Astrocyte (in vitro differentiated cells and primary cell): ENCODE measurements around the gene ABCA7.

Experiments
- EZH2 ChIP-seq: IDR thresholded peaks from 2 replicates; pipeline ENCODE4 v1.6.1; 2012; ENCODE audit warnings: mild to moderate bottlenecking, low read length, inconsistent platforms; ENCODE audit not compliant: insufficient read depth
- TF ChIP-seq, protein P1 (sequence below): IDR thresholded peaks from 2 replicates; pipeline ENCODE4 v1.5.1; 2011; ENCODE audit warnings: low read depth, mild to moderate bottlenecking, inconsistent platforms, low read length, moderate library complexity; ENCODE audit not compliant: insufficient read depth

DNA sequence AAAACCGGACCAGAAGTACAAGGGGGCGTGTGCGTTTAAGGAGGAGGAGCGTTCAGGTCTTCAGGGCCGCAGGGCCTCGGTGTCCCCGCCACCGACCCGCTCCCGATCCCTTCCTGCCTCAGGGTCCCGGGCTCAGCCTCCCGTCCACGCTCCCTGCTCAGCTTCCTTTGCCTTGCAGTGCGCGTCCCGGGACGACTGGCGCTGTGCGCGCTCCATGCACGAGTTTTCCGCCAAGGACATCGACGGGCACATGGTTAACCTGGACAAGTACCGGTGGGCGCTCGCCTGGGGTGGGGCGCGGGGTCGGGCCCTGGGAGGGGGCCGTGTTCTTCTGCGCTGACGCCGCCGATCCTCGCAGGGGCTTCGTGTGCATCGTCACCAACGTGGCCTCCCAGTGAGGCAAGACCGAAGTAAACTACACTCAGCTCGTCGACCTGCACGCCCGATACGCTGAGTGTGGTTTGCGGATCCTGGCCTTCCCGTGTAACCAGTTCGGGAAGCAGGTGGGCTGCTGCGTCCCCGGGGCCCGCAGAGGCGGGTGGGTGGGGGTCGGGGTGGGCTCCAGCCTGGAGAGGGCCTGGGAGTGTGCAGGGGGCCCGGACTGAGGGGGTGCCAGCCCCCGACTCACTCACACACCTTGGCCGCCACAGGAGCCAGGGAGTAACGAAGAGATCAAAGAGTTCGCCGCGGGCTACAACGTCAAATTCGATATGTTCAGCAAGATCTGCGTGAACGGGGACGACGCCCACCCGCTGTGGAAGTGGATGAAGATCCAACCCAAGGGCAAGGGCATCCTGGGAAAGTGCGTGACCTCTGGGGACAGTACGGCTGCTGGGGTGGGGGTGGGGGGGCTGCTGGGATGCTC lies 65.3 kb downstream of the ABCA7 start:
- TF ChIP-seq, protein P1, sequence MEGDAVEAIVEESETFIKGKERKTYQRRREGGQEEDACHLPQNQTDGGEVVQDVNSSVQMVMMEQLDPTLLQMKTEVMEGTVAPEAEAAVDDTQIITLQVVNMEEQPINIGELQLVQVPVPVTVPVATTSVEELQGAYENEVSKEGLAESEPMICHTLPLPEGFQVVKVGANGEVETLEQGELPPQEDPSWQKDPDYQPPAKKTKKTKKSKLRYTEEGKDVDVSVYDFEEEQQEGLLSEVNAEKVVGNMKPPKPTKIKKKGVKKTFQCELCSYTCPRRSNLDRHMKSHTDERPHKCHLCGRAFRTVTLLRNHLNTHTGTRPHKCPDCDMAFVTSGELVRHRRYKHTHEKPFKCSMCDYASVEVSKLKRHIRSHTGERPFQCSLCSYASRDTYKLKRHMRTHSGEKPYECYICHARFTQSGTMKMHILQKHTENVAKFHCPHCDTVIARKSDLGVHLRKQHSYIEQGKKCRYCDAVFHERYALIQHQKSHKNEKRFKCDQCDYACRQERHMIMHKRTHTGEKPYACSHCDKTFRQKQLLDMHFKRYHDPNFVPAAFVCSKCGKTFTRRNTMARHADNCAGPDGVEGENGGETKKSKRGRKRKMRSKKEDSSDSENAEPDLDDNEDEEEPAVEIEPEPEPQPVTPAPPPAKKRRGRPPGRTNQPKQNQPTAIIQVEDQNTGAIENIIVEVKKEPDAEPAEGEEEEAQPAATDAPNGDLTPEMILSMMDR: no peak
- no peak for TF ChIP-seq EZH2
